HG03439 (cell line): Measurements from ENCODE around the gene BRI3.

Experiments
- ATAC-seq: cut with Tn5 transposase; IDR thresholded peaks from one replicate; pipeline ENCODE4 v1.9.1; 2021; ENCODE audit warnings: mild to moderate bottlenecking, moderate library complexity; ENCODE audit not compliant: unreplicated experiment

Gene BRI3

DNA sequence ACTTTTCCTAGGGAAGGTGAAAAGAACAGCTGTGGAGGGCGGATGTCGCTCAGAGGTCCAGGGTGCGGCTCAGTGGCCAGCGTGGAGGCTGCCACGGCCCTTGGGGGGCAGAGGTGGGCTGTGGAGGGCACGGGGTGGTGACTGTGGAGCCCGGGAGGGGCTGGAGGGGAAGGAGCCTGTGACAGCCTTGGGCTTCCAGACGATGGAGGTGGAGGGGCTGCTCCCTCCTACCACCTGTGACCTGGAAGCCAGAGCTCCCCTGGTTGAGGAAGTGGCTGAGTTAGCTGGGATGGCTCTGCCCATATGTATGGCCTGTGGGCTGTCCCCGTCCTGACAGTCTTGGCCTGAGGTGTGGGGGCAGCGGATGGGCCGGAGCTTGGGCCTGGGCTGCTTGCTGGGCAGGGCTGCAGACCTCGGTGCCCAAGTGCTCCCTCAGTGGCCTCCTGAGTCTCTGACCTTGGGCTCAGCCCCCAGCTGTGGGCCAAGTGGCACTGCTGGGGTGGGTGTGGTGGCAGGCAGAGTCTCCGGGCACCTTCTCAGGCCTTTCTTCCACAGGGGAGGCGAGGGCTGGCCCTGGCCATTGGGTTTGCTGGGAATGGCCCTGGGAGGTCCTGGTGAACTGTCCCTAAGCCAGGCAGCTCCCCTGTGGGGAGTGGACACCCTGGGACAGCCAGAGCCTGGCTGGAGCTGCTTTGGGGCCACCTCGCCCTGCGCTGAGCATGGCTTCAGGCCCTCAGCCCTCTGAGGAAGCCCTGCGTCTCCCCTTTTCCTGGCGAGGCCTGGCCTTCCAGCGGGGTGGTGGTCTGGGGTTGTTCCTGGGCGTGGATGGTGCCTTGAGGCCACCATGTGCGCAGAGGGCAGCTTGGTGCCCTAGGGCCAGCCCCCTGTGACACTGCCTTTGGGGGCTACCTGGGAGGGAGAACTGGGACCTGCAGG lies 3.9 kb downstream of the BRI3 start:
- no peak for ATAC-seq

- ATAC-seq = no peak
These were observed 4.6 kb downstream of the BRI3 start for GRCh38 chr7:98286093-98286539.

- no peak for ATAC-seq
These were observed 5.4 kb downstream of the BRI3 start for GRCh38 chr7:98286701-98287485.

DNA sequence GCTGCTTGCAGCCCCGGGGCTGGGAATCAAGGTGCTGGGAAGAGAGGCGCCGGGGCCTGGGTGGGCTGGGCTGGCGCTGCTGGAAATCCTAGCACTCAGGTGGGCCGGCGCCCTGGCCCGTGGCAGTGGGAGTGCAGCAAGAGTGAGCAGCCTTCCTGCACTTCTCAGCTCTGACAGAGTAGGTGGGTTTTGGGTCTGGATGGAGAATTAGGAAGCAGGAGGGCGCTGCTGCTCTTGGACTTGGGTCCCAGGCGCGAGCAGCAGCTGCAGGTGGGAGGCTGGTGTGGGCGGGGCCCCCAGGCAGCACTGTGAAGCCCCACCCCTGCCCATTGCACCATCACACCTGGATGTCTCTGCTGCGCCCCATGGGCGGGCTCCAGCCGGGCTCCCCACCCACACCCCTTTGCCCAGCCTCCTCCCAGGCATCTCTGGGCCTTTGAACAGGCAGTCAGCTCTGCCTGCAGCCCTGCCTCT lies 6.0 kb downstream of the BRI3 start:
- ATAC-seq = no peak

GRCh38 chr7:98288064-98288823 lies 6.8 kb downstream of the BRI3 start:
- ATAC-seq = no peak

- no peak for ATAC-seq
These were observed 7.9 kb downstream of the BRI3 start for GRCh38 chr7:98289333-98289875.

- no peak for ATAC-seq
These were observed 10.2 kb downstream of the BRI3 start for GRCh38 chr7:98291717-98292116.

DNA sequence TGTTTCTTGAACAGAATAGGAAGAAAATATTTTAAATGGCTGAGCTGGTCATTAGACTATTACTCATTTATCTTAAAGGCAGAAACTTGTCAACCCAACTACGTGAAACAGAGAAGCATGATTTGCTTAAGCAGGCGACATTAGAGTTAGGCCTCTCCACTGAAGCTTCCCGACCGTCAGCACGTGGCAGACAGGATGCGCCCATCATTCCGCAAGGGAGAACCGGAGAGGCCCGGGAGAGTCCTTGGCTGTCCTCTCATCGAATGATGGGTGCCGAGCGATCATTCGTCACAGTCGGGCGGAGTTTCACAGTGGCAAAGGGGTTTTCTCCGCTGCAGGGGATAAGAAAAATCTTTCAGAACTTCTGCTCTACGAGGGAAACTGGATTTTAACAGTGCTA lies 11.8 kb downstream of the BRI3 start:
- ATAC-seq = no peak

DNA sequence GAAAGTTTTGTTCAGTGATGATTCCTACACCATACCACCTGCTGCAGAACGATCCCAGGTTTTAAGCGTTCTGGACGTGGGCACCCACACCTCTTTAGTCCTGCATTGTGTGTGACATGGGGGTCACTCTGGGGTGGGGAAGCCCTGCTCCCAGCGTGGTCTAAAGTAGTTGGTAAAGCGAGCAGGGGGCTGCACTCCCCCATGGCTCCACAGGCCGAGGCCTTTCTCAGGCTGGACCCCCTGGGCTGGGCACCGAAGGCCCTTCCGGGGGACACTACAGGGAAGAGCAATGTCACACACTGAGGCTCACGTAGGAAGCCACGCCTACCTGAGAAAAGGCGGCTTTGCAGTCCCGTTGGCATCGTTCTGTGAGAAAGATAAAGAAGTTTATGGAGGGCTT lies 12.3 kb downstream of the BRI3 start:
- ATAC-seq = no peak

DNA sequence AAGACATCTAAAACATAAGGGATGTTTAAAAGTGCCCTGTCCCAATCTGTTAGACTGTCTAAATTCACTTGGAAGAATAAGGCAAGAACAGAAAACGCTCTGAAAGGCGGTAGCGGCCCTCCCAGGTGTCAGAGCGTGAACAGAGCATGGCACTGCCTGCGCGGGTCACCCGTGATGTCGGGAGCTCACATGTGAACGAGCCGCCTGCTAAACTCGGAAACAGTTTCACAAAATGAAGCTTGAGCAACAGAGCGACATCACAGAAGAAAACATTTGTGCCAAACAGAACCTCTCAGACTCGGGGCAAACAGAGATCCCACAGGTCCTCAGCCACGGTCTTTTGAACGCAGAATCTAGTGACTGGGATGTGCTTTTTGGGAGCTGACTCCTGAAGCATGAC lies 12.8 kb downstream of the BRI3 start:
- no peak for ATAC-seq

DNA sequence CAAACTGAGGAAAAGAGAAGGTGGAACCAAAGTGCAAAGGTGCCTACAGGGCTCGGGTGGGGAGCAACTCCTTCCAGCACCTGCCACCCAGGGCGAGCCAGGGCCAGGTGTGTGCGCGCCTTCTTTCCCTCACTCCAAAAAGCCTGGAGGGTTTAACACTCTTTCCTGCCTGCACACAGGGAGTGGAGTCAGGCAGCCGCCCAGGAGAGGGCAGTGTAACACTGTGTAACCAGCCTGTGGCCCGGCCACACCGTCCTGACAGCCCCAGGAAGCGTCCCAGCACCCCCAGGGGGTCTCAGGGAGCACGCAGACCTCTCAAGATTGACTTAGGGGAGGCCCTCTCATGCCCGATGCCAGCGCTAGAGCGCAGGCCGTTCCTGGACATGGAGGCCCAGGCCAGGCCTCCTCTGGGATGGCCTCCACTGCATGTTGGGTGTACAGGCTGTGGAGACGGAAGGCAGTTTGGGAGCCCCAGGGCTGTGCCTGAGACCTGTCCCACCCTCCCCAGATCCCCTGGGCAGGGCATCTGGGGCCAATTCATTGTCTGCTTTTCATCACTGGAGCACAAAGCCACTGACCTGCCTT lies 13.4 kb downstream of the BRI3 start:
- ATAC-seq = no peak

DNA sequence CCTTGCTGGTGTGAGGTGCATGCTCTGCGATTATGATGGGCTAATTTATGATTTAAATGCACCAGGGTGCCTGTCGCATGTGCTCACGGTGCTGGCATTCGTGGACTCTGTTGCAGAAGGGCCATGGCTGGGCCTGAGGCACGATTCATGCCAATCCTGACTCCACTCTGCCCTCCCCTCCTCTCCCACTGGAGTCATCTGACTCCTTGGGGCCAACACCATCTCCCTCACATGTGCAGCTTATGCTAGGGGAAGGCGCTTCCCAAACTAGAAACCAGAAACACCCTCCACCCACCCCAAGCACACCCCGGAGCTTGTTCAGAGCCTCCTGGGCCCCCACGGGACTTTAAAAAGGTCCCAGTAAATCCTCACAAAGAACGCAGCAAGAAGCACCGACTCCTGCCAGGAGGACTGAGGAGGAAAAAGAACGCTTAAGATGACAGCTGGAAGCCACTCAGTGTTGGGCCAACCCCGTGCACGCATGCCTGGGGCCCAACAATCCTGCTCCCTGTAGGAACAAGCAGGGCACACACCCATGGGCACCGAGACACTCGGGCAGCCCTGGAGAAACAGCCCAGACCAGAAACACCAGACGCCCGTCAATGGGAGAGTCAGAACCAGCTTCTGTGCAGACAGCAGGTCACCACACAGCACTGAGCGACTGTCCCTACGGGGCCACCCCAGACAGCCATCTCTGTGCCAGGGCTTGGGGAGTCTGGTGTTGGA lies 14.1 kb downstream of the BRI3 start:
- ATAC-seq = no peak

DNA sequence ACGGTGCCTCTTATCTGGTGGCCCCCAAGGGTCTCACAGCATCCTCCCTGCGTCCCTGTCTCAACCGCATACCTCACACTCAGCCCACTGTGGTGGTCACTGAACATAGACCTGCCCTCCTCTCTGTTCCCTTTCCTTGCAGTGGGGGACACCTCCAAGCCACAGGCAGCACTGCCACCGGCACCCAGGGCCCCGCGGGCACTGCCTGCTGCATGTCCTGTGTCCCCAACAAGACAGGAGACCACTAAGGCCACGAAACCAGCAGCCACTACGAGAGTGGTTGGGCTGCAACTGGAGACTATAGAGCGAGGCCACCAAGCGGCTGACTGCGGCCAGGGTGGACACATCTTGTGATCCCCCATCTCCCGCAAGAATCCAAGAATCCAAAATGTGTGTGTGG lies 15.3 kb downstream of the BRI3 start:
- no peak for ATAC-seq

GRCh38 chr7:98297626-98298286 lies 16.3 kb downstream of the BRI3 start:
- ATAC-seq = no peak

DNA sequence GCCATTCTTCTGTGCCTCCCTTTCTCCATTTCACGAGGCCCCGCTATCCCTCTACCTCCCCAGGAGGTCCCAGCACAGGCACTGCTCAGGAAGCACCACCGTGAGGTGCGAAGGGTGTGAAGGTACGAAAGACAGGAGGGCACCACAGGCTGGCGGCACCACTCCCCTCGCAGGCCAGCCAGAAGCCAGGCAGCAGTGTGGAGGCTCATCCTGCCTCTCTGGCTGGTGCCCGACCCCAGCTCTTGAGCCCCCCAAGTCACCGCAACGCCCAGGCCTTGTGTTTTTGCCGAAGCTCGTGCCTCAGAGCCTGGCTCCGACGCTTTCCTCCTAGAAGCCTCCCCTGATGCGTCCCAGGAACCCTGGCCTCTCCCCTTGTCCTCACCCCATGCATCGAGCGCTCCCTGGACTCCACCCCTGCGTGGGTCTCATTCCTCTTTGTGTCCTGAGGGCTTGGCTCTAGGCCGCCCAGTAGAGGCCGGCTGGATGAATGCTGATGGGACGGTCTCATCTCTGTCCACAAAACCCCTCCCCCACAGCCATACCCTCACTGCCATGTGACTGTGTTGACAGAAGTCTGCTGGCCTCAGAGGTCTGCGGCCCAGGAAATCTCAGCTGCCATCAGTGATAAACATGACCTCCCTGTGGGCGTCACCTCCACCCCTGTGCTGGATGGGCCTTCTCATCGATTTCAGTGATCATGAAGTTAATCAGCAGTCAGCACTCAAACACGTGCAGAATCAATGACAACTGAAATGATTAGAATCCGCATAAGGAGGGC lies 19.3 kb downstream of the BRI3 start:
- ATAC-seq = no peak

- no peak for ATAC-seq
These were observed 20.4 kb downstream of the BRI3 start for GRCh38 chr7:98301693-98302470.

DNA sequence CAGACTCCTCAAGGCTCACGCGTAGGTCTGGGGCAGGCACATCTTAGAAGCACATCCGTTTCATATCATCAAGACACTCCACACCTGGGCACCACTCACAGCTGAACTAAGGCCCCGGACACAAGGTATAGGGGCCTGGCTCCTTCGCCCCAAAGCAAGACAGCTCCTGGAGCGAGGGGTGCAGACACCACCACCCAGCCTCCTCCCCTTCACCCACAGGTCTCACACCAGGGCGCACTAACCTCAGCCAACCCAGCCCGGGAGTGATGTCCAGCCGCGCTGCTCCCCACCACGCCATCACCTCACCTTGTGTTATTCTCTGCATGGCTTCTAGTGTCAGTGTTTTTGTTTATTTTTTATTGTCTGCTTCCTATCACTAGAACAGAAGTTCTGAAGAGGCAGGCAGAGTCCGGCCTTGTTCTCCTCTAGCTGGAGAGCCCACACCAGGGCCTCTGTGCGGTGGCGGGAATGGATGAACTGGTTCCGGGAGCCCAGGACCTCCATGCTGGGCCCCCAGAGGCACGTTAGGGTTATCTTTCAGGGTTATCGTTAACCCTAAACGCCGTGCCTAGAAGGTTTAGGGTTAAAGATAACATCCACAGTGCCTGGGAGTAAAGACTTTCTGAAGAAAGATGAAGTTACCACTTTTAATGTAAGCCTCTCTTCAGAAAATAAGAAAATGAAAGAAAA lies 21.8 kb downstream of the BRI3 start:
- no peak for ATAC-seq
